Peyer's patch (tissue), 4 donors: ENCODE measurements around the gene WDFY4.

Experiments used
- CTCF ChIP-seq, 6 experiments: fragments of 450-650 bp in 4 of 6; fragments of 200-600 bp in 2 of 6; sonication (generic) in 1 of 6; IDR thresholded peaks; one replicate each; pipeline ENCODE4 v1.5.1; 2017 to 2019; ENCODE audit warnings: antibody characterized with exemption in 6 of 6, mild to moderate bottlenecking in 3 of 6, moderate library complexity in 1 of 6
- POLR2A ChIP-seq, 2 donors: fragments of 450-650 bp; IDR thresholded peaks; one replicate each; pipeline ENCODE4 v1.5.1; 2017; ENCODE audit warnings: antibody characterized with exemption in 2 of 2, mild to moderate bottlenecking in 2 of 2, moderate library complexity in 2 of 2

- no peak for TF ChIP-seq CTCF (IDR thresholded peaks at IDR 0.05)
- no peak for TF ChIP-seq POLR2A (IDR thresholded peaks at IDR 0.05)
Observed at GRCh38 chr10:48707472-48707871, 22.8 kb downstream of the WDFY4 start.
